GM20431 (cell line): ENCODE measurements around the gene SMARCC1.
"Not testable (repeated sequence)": the region's sequence is repeated elsewhere in the genome, so short reads cannot be mapped to it uniquely, and the experiment has no call there.

Experiments
- in situ Hi-C: fragments of 300-500 bp; cut with MseI, MboI; formaldehyde crosslinking; loops from one replicate; pipeline ENCODE4 v1.15.0; 2020; ENCODE audit warnings: low sequenced_read_pairs; ENCODE audit not compliant: unreplicated experiment

SMARCC1 gene

GRCh38 chr3:47772788-47773187 lies 8.9 kb downstream of the SMARCC1 start:
- in situ Hi-C loops, result no loop called here

GRCh38 chr3:47772047-47772446 lies 9.6 kb downstream of the SMARCC1 start:
- in situ Hi-C loops, result no loop called here

- in situ Hi-C loops, result no loop called here
These were observed 15.5 kb downstream of the SMARCC1 start for GRCh38 chr3:47766186-47766585.

- in situ Hi-C loops, result no loop called here
These were observed 19.5 kb downstream of the SMARCC1 start for GRCh38 chr3:47762233-47762632.

GRCh38 chr3:47761046-47761445 lies 20.6 kb downstream of the SMARCC1 start:
- in situ Hi-C loops, result no loop called here

GRCh38 chr3:47760207-47760606 lies 21.5 kb downstream of the SMARCC1 start:
- in situ Hi-C loops, result not testable (repeated sequence)

GRCh38 chr3:47758261-47759025 lies 23.2 kb downstream of the SMARCC1 start:
- in situ Hi-C loops, result no loop called here

GRCh38 chr3:47752716-47753115 lies 29.0 kb downstream of the SMARCC1 start:
- in situ Hi-C loops, result no loop called here

- in situ Hi-C loops, result not testable (repeated sequence)
These were observed 30.8 kb downstream of the SMARCC1 start for GRCh38 chr3:47750811-47751354.

- in situ Hi-C loops, result no loop called here
These were observed 34.1 kb downstream of the SMARCC1 start for GRCh38 chr3:47747558-47747957.

GRCh38 chr3:47746264-47746663 lies 35.4 kb downstream of the SMARCC1 start:
- in situ Hi-C loops, result no loop called here

- in situ Hi-C loops, result no loop called here
These were observed 37.8 kb downstream of the SMARCC1 start for GRCh38 chr3:47743855-47744254.

GRCh38 chr3:47743352-47743751 lies 38.3 kb downstream of the SMARCC1 start:
- in situ Hi-C loops, result not testable (repeated sequence)

- in situ Hi-C loops, result no loop called here
These were observed 39.8 kb downstream of the SMARCC1 start for GRCh38 chr3:47741925-47742324.

- in situ Hi-C loops, result no loop called here
These were observed 49.5 kb downstream of the SMARCC1 start for GRCh38 chr3:47732143-47732542.

- in situ Hi-C loops, result no loop called here
These were observed 50.6 kb downstream of the SMARCC1 start for GRCh38 chr3:47731061-47731460.

- in situ Hi-C loops, result no loop called here
These were observed 58.8 kb downstream of the SMARCC1 start for GRCh38 chr3:47722859-47723258.

- in situ Hi-C loops, result not testable (repeated sequence)
These were observed 64.2 kb downstream of the SMARCC1 start for GRCh38 chr3:47717448-47717847.

GRCh38 chr3:47716656-47717055 lies 65.0 kb downstream of the SMARCC1 start:
- in situ Hi-C loops, result no loop called here

GRCh38 chr3:47715928-47716327 lies 65.8 kb downstream of the SMARCC1 start:
- in situ Hi-C loops, result no loop called here

GRCh38 chr3:47714606-47715005 lies 67.1 kb downstream of the SMARCC1 start:
- in situ Hi-C loops, result no loop called here

GRCh38 chr3:47713655-47714054 lies 68.0 kb downstream of the SMARCC1 start:
- in situ Hi-C loops, result no loop called here
